WTC11 (cell line): Measurements from ENCODE around the gene HCRT. TPM values are rescaled to one million over a fixed set of nuclear protein-coding genes. Genes with fewer than 3 reads are reported as not detected.

Experiments
- ATAC-seq: fragments of 200-7000 bp; cut with Tn5 transposase; 2 replicates; pipeline ENCODE4 v1.10.0; 2021; ENCODE audit warnings: mild to moderate bottlenecking, moderate library complexity
- CTCF ChIA-PET: fragments of 300-600 bp; sonication (Branson Sonifier 250); formaldehyde crosslinking; loops from one replicate; lab custom pipeline; 2021; ENCODE audit warnings: antibody characterized with exemption; lab: Charles Lee
- POLR2A ChIA-PET: fragments of 350-600 bp; sonication (Branson Sonifier 250); formaldehyde crosslinking; loops from one replicate; lab custom pipeline; 2021; ENCODE audit warnings: antibody characterized with exemption; lab: Charles Lee
- DNase-seq: peaks from one replicate; pipeline ENCODE4 v3.0.0; 2021; ENCODE audit warnings: low spot score
- H3K27ac Mint-ChIP-seq: 2 replicates; pipeline ENCODE4 v1.8.0; 2021; ENCODE audit warnings: mixed read lengths
- H3K27me3 Mint-ChIP-seq: 2 replicates; pipeline ENCODE4 v1.8.0; 2021; ENCODE audit warnings: low read depth, mild to moderate bottlenecking, moderate library complexity, mixed read lengths
- H3K36me3 Mint-ChIP-seq: 2 replicates; pipeline ENCODE4 v1.8.0; 2021; ENCODE audit warnings: mixed read lengths
- H3K4me1 Mint-ChIP-seq: 2 replicates; pipeline ENCODE4 v1.8.0; 2022; ENCODE audit warnings: mixed read lengths
- H3K4me3 Mint-ChIP-seq: 2 replicates; pipeline ENCODE4 v1.8.0; 2021; ENCODE audit warnings: mild to moderate bottlenecking, moderate library complexity, mixed read lengths
- H3K9me3 Mint-ChIP-seq: 2 replicates; pipeline ENCODE4 v1.8.0; 2021; ENCODE audit warnings: mixed read lengths
- CTCF ChIP-seq: fragments of 200-600 bp; IDR thresholded peaks from 2 replicates; pipeline ENCODE4 v1.8.0; 2022; ENCODE audit warnings: antibody characterized with exemption
- E2F4 ChIP-seq: sonication (generic); formaldehyde crosslinking; IDR thresholded peaks from 2 replicates; pipeline ENCODE4 v1.8.1; 2022; ENCODE audit warnings: low read depth, mild to moderate bottlenecking, moderate library complexity, missing genetic modification reagents, borderline replicate concordance
- E2F5 ChIP-seq: sonication (generic); formaldehyde crosslinking; IDR thresholded peaks from 2 replicates; pipeline ENCODE4 v1.8.1; 2022; ENCODE audit warnings: mild to moderate bottlenecking, moderate library complexity, missing genetic modification reagents
- FOXK1 ChIP-seq: sonication (generic); formaldehyde crosslinking; IDR thresholded peaks from 2 replicates; pipeline ENCODE4 v1.8.0; 2022; ENCODE audit warnings: mild to moderate bottlenecking, moderate library complexity, missing genetic modification reagents
- FOXP4 ChIP-seq: sonication (generic); formaldehyde crosslinking; IDR thresholded peaks from 2 replicates; pipeline ENCODE4 v1.8.0; 2022; ENCODE audit warnings: mild to moderate bottlenecking, missing genetic modification reagents
- MAX ChIP-seq: sonication (generic); formaldehyde crosslinking; IDR thresholded peaks from 2 replicates; pipeline ENCODE4 v1.8.0; 2022; ENCODE audit warnings: mild to moderate bottlenecking, missing genetic modification reagents
- MYBL2 ChIP-seq: sonication (generic); formaldehyde crosslinking; IDR thresholded peaks from 2 replicates; pipeline ENCODE4 v1.8.1; 2023; ENCODE audit warnings: mild to moderate bottlenecking, moderate library complexity, missing genetic modification reagents
- NFE2L1 ChIP-seq: sonication (generic); formaldehyde crosslinking; IDR thresholded peaks from 2 replicates; pipeline ENCODE4 v1.8.1; 2023; ENCODE audit warnings: missing genetic modification reagents
- RELA ChIP-seq: sonication (generic); formaldehyde crosslinking; IDR thresholded peaks from 2 replicates; pipeline ENCODE4 v1.8.1; 2022; ENCODE audit warnings: missing genetic modification reagents, mild to moderate bottlenecking, borderline replicate concordance
- SMAD3 ChIP-seq: sonication (generic); formaldehyde crosslinking; IDR thresholded peaks from 2 replicates; pipeline ENCODE4 v1.8.0; 2022; ENCODE audit warnings: missing genetic modification reagents, mild to moderate bottlenecking, borderline replicate concordance
- SP1 ChIP-seq: sonication (generic); formaldehyde crosslinking; conservative IDR thresholded peaks from 2 replicates; pipeline ENCODE4 v1.8.1; 2022; ENCODE audit warnings: missing genetic modification reagents
- TCF7 ChIP-seq: sonication (generic); formaldehyde crosslinking; IDR thresholded peaks from 2 replicates; pipeline ENCODE4 v1.8.0; 2022; ENCODE audit warnings: mild to moderate bottlenecking, low read depth, missing genetic modification reagents, moderate library complexity
- USF1 ChIP-seq: sonication (generic); formaldehyde crosslinking; IDR thresholded peaks from 2 replicates; pipeline ENCODE4 v1.8.0; 2022; ENCODE audit warnings: mild to moderate bottlenecking, missing genetic modification reagents
- USF2 ChIP-seq: sonication (generic); formaldehyde crosslinking; IDR thresholded peaks from 2 replicates; pipeline ENCODE4 v1.8.1; 2023; ENCODE audit warnings: mild to moderate bottlenecking, missing genetic modification reagents, moderate library complexity
- ZNF232 ChIP-seq: sonication (generic); formaldehyde crosslinking; IDR thresholded peaks from 2 replicates; pipeline ENCODE4 v1.8.0; 2022; ENCODE audit warnings: mild to moderate bottlenecking, missing genetic modification reagents
- ZNF281 ChIP-seq: sonication (generic); formaldehyde crosslinking; IDR thresholded peaks from 2 replicates; pipeline ENCODE4 v1.8.0; 2023; ENCODE audit warnings: mild to moderate bottlenecking, missing genetic modification reagents
- total RNA-seq: library from RNA; stranded (reverse); gene quantifications from 3 replicates; pipeline ENCODE4 v1.2.3, GENCODE V29; 2021

Gene HCRT
- total RNA-seq, 1 experiment from 2014 or later, result not detected

GRCh38 chr17:42180922-42181850 is 4.1 kb downstream of the HCRT start, which contains the start of gene KCNH4:
Gene KCNH4, minus strand, starts transcription at chr17:42181142. Its CDS starts 197 bp downstream, at chr17:42180945.
- DNase-seq, result peak; percentile 85
- H3K27ac Mint-ChIP-seq, result no peak within 1 kb of the TSS
- peak; percentile 23 for ATAC-seq
- TF ChIP-seq E2F5 (CRISPR knock-in tag) (peak; percentile 60; the same call in 1 of the 2 replicates), ZNF281 (CRISPR knock-in tag) (peak; percentile 19; the same call in 1 of the 2 replicates), MAX (CRISPR knock-in tag) (peak; percentile 80), E2F4 (CRISPR knock-in tag) (no peak), ZNF232 (CRISPR knock-in tag) (peak; percentile 40; the same call in 1 of the 2 replicates), MYBL2 (0 out of 2 replicates have a peak, but pooled peaks have one; percentile 45), FOXP4 (peak; percentile 16; the same call in 1 of the 2 replicates), NFE2L1 (CRISPR knock-in tag) (peak; percentile 72; the same call in 1 of the 2 replicates), SP1 (CRISPR knock-in tag) (peak; percentile 79), USF2 (CRISPR knock-in tag) (peak; percentile 68), USF1 (CRISPR knock-in tag) (peak; percentile 79), FOXK1 (CRISPR knock-in tag) (peak; percentile 53; the same call in 1 of the 2 replicates), CTCF (no peak), RELA (CRISPR knock-in tag) (no peak), TCF7 (peak; percentile 26; the same call in 1 of the 2 replicates), SMAD3 (CRISPR knock-in tag) (no peak)
- no peaks in the 10 kb centered on the region for H3K9me3 Mint-ChIP-seq
- H3K36me3 Mint-ChIP-seq, result no peaks in the 10 kb centered on the region
- peaks cover 65% of the 10 kb centered on the region for H3K27me3 Mint-ChIP-seq
- ChIA-PET POLR2A (interaction anchor here (0.6 to 1.1 kb wide), 5 partner anchors 9 to 74 kb away, joined by 3 to 4 read pairs (median 4); no protein-coding TSS in a partner anchor), CTCF (interaction anchor here (0.6 to 3.7 kb wide), 33 partner anchors 8 to 367 kb away, joined by 3 to 33 read pairs (median 5); partner anchors contain the start of genes ACLY, DHX58, GHDC and HSPB9)
- peak within 1 kb of the TSS; percentile 76 for H3K4me3 Mint-ChIP-seq
- H3K4me1 Mint-ChIP-seq, result peaks cover 28% of the 10 kb centered on the region
